Measurements from ENCODE around the gene TOP3A.
A peak's percentile ranks its signal among the peaks of the same experiment; 100 is the strongest.

Gene TOP3A

GRCh38 chr17:18252160-18252559 lies 62.6 kb downstream of the TOP3A start:
- DNase-seq: no peak

DNA sequence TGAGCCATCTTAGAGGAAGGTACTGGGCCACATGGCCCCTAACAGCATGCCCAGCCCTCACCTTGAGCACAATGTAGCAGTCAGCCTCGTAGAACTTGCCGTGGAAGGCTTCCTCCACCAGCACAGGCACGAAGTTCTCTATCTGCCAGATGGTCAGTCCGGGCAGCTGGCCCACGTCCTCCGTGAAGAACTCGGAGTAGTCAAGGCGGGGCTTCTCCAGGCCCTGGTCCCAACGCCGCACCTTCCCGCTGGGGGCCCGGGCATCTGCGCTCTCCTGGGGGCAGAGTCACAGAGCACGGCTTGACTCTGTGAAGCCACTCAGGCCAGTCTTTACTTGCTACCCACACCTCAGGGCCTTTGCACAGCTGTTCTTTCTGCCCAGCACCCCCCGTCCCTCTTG lies 63.6 kb downstream of the TOP3A start:
- DNase-seq: no peak

- DNase-seq: no peak
Observed at GRCh38 chr17:18250708-18251107, 64.1 kb downstream of the TOP3A start.

- peak; percentile 60 for DNase-seq
Observed at GRCh38 chr17:18250259-18250658, 64.5 kb downstream of the TOP3A start.

DNA sequence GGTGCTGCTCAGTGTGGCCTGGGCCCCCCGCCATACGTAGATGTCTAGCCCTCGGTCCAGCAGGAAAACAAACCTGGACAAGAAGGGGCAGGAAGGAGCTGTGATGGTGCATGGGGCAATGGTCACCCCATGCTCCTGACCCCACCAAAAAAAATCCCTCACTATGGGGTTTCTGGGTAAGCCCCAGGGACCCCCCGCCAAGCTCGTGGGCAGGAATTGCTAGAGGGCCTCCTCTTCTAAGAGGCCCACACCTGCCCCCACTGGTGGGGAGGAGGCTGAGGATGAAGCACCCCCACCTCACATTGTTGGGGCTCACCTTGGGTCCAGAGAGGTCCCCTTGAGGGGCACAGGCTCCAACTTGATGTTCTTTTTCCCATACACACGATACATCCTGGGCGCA lies 66.0 kb downstream of the TOP3A start:
- DNase-seq: no peak

- peak; percentile 62 for DNase-seq
Observed at GRCh38 chr17:18248300-18248731, 66.5 kb downstream of the TOP3A start.

DNA sequence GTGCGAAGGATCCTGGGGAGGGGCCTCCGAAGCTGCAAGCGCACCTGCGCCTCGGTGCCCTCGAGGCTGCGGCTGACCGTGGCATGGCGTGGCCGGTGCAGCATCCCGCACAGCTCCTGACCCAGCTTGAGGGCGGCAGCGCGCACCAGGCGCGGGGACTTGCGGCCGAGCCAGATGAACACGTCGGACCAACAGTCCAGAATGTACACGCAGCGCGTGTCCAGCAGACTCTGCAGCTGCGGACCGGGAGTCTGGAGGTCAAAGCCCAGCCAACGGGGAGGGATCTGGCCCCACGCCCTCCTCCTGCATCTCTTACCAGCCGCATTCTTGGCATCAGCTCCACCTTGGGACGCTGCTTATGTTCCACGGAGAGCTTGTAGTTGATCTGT lies 67.2 kb downstream of the TOP3A start:
- no peak for DNase-seq

GRCh38 chr17:18246880-18247612 lies 67.7 kb downstream of the TOP3A start:
- DNase-seq: peak; percentile 79

GRCh38 chr17:18246109-18246725 lies 68.6 kb downstream of the TOP3A start:
- DNase-seq: no peak

DNA sequence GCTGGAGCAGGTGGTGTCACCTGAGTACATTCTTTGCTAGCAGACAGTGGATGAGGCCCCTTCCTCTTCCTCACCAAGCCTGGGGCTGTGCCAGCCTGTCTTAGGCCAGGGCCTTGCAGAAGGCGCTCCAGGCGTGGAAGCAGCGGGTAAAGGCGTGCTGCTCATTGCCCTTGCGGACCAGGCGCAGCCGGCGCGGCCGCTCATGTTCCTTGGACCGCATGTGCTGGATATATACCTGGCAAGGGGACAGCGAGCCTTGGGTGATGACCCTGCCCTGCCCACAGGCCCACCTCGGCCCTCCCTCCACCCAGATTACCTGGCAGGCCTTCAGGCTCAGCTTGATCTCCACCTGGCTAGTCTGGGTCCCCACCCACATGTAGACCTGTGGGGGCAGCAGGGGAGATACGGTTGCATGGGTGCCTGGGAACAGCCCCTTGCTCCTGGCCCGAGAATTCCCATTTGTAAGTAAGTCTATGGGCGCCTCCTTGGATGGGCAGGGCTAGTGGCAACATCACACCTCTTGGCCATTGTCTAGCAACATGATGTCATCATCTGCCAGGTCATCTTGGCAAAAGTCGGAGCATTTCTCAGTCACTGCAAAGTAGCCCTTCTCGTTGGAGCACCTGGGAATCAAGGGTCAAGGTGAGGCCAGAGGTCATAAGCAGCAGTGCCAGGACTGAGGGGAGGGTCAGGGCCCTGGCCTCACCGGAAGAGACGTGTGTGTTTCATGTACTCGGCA lies 69.6 kb downstream of the TOP3A start:
- no peak for DNase-seq

GRCh38 chr17:18241229-18241871 lies 73.4 kb downstream of the TOP3A start:
- no peak for DNase-seq

- DNase-seq: no peak
Observed at GRCh38 chr17:18240449-18240848, 74.3 kb downstream of the TOP3A start.

DNA sequence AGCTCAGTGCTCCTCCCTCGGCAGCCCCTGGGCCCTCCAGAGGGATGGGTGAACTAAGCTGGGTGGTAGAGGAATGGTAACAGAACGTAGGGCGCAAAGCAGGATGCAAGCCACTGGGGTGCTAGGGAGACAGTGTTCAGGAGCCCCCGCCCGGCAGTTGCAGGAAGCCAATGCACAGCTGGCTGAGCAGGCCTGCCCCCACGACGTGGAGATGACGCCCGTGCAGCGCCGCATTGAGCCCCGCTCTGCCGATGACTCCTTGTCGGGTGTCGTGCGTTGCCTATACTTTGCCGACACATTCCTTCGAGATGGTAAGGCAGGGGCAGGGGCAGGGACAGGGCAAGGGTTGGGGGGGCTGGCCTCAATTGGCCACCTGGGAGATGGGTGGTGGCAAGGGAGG lies 76.5 kb downstream of the TOP3A start:
- DNase-seq: no peak

DNA sequence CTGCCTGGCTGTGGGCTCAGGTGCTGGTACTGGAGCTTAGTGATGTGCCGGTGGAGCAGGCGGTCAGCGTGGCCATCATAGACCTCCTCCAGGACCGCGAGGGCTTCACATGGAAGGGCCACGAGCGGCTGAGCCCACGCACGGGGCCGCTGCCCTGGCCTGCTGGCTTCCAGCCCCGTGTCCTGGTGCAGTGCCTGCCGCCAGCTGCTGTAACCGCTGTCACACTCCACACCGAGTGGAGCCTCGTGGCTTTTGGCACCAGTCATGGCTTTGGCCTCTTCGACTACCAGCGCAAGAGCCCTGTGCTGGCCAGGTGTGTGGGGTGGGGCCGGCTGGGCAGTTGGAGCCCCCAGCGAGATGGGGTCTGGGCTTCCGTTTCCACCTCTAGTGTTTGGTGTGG lies 77.3 kb downstream of the TOP3A start:
- DNase-seq: no peak

DNA sequence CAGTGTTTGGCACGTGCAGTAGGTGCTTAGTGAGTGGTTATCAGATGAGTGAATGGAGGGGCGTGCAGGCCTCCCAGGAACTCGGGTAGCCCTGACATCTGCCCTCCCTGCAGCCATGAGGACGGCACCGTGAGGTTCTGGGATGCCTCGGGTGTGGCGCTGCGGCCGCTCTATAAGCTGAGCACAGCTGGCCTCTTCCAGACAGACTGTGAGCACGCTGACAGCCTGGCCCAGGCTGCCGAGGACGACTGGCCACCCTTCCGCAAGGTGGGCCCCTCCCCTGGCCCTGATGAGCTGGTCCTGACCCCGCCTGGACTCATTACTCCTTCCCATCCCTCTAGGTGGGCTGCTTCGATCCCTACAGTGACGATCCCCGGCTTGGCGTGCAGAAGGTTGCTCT lies 78.3 kb downstream of the TOP3A start:
- no peak for DNase-seq

DNA sequence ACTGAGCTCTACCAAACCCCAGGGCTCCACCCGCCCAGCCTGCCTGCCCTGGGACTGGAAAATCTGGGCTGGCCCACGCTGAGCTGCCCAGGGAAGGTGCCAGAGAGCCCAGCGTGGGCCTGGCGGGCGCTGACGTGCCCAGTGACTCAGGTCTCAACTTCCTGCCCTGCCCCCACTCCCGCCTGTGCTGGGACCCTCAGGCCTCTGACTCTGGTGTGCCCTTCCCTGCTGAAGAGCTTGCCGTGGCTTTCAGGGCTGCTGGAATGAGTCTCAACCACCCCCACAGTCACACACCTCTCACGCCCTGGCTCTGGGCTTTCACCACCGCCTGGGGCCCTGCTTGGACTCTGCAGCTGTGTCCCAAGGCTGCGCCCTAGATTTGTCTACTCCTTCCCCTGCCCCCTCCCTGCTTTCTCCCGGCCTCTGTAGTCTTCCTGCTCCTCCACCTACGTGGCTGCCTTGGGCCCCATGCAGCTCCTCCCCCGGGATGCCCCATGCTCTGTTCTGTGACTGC lies 79.0 kb downstream of the TOP3A start:
- DNase-seq: no peak

- DNase-seq: no peak
Observed at GRCh38 chr17:18234853-18235380, 79.9 kb downstream of the TOP3A start.

DNA sequence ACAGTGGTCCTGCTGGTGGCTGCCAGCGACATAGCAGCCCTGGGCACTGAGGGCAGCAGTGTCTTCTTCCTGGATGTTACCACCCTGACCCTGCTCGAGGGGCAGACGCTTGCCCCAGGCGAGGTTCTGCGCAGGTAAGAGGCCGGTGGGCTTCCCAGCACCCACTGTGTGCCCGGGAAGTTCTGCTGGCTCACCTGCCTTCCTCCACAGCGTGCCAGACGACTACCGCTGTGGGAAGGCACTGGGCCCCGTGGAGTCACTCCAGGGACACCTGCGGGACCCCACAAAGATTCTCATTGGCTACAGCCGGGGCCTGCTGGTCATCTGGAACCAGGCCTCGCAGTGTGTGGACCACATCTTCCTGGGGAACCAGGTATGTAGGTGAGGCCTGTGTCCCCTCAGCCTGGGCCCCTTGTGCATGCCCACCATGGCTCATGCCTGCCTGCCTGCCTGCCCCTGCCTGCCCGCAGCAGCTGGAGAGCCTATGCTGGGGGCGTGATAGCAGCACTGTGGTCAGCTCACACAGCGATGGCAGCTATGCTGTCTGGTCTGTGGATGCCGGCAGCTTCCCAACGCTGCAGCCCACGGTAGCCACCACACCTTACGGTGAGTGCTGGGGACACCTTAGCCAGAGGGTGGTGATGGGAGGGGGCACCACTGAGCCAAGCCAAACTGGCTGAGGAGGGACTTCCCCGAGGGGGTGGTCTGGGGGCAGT lies 80.8 kb downstream of the TOP3A start:
- no peak for DNase-seq

GRCh38 chr17:18231164-18231563 lies 83.6 kb downstream of the TOP3A start:
- DNase-seq: no peak

DNA sequence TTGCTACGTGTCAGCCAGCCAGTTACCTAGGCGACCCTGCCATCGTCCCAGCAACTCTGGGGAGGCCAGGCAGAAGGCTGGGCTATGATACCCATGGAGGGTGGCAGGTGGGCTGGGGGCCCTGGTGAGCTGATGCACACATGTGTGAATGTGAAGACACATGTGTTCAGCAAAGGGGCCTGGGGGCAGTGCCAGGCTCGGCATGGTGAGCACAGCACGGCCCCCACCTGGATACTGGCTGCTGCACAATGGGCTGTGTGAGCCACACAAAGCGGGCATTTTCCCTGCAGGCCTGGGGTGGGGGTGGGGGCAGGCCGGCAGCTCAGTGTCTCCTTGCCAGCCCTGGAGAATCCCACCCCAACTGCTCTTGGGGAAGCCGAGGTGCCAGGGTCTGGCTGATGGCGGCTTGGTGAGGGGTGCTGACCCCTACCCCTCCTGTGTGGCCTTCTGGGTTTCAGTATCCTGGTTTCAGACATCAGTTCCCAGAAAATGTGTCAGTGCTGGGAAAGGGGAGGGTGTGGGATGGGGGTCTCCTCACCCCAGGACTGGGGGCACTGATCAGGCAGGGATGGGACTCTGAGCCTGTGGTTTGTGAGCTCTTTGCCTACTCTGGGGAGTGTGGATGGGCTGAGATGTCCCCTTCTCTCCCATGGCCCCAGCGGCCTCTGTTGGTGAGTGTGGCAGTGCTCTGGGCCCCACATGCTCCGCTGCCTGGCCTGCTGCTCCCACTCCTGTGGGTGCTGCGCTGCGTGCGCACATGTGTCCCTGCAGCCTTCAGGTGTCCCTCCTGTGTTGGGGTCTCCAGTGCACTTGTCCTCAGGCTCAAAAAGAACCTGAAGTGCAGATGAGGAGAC lies 84.3 kb downstream of the TOP3A start:
- no peak for DNase-seq

DNA sequence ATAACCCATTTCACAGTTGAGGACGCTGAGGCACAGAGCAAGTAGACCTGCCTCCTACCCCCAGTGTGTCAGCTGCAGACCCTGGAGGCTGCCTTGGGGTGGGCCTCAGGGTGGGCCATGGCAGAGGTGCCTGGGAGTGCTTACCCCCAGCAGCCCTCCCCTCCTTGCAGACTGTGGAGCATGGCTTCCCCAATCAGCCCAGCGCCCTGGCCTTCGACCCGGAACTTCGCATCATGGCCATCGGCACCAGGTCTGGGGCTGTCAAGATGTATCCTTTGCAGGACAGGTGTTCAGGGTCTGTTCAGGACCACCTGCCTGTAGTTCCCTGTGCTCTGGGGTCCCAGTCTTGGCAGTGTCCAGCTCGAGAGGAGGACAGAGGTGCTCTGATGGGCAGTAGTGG lies 85.0 kb downstream of the TOP3A start:
- no peak for DNase-seq
